NCI-H2107 treated with DMSO at 0.1 percent for 48 hours (cell line): ENCODE data around the gene LGALS8.
"Not testable (repeated sequence)": the region's sequence is repeated elsewhere in the genome, so short reads cannot be mapped to it uniquely, and the experiment has no call there.

ENCODE experiments used
- DNase-seq: peaks from one replicate; lab custom pipeline; 2025; ENCODE audit not compliant: unreplicated experiment; lab: John Stamatoyannopoulos, UW

Gene LGALS8

GRCh38 chr1:236536540-236536939, 12.8 kb downstream of the LGALS8 start:
- DNase-seq = no peak

GRCh38 chr1:236540813-236541465, 17.2 kb downstream of the LGALS8 start:
- DNase-seq = no peak

GRCh38 chr1:236541710-236542109, 17.9 kb downstream of the LGALS8 start:
- DNase-seq = no peak

- DNase-seq = no peak
These were observed 19.4 kb downstream of the LGALS8 start for GRCh38 chr1:236543065-236543669.

- no peak for DNase-seq
These were observed 21.9 kb downstream of the LGALS8 start for GRCh38 chr1:236545621-236546169.

GRCh38 chr1:236548452-236548851, 24.7 kb downstream of the LGALS8 start:
- no peak for DNase-seq

GRCh38 chr1:236550961-236551851, 27.4 kb downstream of the LGALS8 start:
- no peak for DNase-seq

- DNase-seq = no peak
These were observed 28.3 kb downstream of the LGALS8 start for GRCh38 chr1:236552096-236552495.

- no peak for DNase-seq
These were observed 29.1 kb downstream of the LGALS8 start for GRCh38 chr1:236552901-236553300.

GRCh38 chr1:236553370-236553769, 29.6 kb downstream of the LGALS8 start:
- DNase-seq = no peak

- no peak for DNase-seq
These were observed 32.8 kb downstream of the LGALS8 start for GRCh38 chr1:236556606-236557005.

GRCh38 chr1:236558081-236558480, 34.3 kb downstream of the LGALS8 start:
- no peak for DNase-seq

- no peak for DNase-seq
These were observed 35.1 kb downstream of the LGALS8 start for GRCh38 chr1:236558846-236559245.

GRCh38 chr1:236560213-236560771, 36.5 kb downstream of the LGALS8 start:
- no peak for DNase-seq

GRCh38 chr1:236561976-236562375, 38.2 kb downstream of the LGALS8 start:
- no peak for DNase-seq

- no peak for DNase-seq
These were observed 41.7 kb downstream of the LGALS8 start for GRCh38 chr1:236565530-236565929.

GRCh38 chr1:236568285-236568894, 44.6 kb downstream of the LGALS8 start:
- peak; percentile 9 for DNase-seq

GRCh38 chr1:236575523-236575922, 51.7 kb downstream of the LGALS8 start:
- DNase-seq = no peak

- DNase-seq = no peak
These were observed 52.2 kb downstream of the LGALS8 start for GRCh38 chr1:236576004-236576403.

- not testable (repeated sequence) for DNase-seq
These were observed 53.3 kb downstream of the LGALS8 start for GRCh38 chr1:236577041-236577440.

- DNase-seq = no peak
These were observed 54.9 kb downstream of the LGALS8 start for GRCh38 chr1:236578661-236579060.
